Glutamatergic neuron (in vitro differentiated cells): Measurements from ENCODE around the gene LAMB4. TPM values are rescaled to one million over a fixed set of nuclear protein-coding genes. Genes with fewer than 3 reads are reported as not detected.

Source experiments
- DNase-seq: peaks from one replicate; pipeline ENCODE4 v3.0.0; 2022
- H3K27ac Mint-ChIP-seq: one replicate; pipeline ENCODE4 v1.8.0; 2020; ENCODE audit warnings: mild to moderate bottlenecking, mixed read lengths, inconsistent platforms; ENCODE audit not compliant: unreplicated experiment
- H3K27me3 Mint-ChIP-seq: one replicate; pipeline ENCODE4 v1.8.0; 2020; ENCODE audit warnings: mild to moderate bottlenecking, moderate library complexity, mixed read lengths, inconsistent platforms; ENCODE audit not compliant: unreplicated experiment
- H3K36me3 Mint-ChIP-seq: one replicate; pipeline ENCODE4 v1.8.0; 2020; ENCODE audit warnings: mild to moderate bottlenecking, mixed read lengths, inconsistent platforms; ENCODE audit not compliant: unreplicated experiment
- H3K4me1 Mint-ChIP-seq: one replicate; pipeline ENCODE4 v1.8.0; 2020; ENCODE audit warnings: mild to moderate bottlenecking, low read depth, mixed read lengths, inconsistent platforms; ENCODE audit not compliant: unreplicated experiment
- H3K4me3 Mint-ChIP-seq: one replicate; pipeline ENCODE4 v1.8.0; 2020; ENCODE audit warnings: mild to moderate bottlenecking, mixed read lengths, inconsistent platforms; ENCODE audit not compliant: unreplicated experiment
- H3K9me3 Mint-ChIP-seq: one replicate; pipeline ENCODE4 v1.8.0; 2020; ENCODE audit warnings: mild to moderate bottlenecking, moderate library complexity, mixed read lengths, inconsistent platforms; ENCODE audit not compliant: unreplicated experiment
- total RNA-seq: library from RNA; stranded (reverse); fragmentation: NEBNext Ultra II Directional; extraction: Animal tissue kit (Norgen Biotek cat#: 25700); gene quantifications from one replicate; pipeline ENCODE4 v1.2.1, GENCODE V29; 2021; ENCODE audit not compliant: unreplicated experiment
- TF ChIP-seq, protein P1 (sequence below): fragments of 200-600 bp; sonication (generic); IDR thresholded peaks from one replicate; pipeline ENCODE4 v1.5.0; 2021; ENCODE audit not compliant: partially characterized antibody, unreplicated experiment

Gene LAMB4
- total RNA-seq, 1 donor from 2014 or later = not detected

DNA sequence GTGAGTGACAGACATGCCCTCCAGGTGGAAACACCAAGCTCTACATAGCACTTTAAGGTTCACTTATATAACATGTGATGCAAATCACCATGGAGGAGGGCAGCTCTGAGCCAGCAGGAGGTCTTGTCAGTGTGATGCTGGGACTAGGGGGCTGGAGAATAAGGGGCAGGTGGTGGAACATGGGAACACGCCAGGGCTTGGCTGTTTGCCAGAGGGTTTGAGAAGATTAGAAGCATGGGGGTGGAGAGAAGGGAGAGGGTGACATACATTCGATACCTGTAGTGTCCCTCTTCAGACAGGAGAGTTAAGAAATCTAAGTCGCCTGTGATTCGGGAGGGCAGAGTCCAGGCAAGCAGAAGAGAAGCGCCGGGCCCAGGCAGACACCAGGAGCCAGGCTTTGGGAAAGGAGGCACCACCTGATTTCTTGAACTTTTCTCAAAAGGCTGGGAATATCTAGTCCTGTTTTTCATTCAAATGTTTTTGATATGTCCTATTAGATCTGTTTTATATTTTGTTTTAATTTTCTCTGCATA lies 16.9 kb upstream of the LAMB4 start:
- Mint-ChIP-seq H3K36me3 (peaks cover 4% of the 10 kb centered on the region), H3K9me3 (peaks cover 2% of the 10 kb centered on the region), H3K4me1 (peaks cover 3% of the 10 kb centered on the region), H3K27me3 (peaks cover 1% of the 10 kb centered on the region), H3K27ac (no peak overlapping the region), H3K4me3 (no peak overlapping the region)
- TF ChIP-seq, protein P1, sequence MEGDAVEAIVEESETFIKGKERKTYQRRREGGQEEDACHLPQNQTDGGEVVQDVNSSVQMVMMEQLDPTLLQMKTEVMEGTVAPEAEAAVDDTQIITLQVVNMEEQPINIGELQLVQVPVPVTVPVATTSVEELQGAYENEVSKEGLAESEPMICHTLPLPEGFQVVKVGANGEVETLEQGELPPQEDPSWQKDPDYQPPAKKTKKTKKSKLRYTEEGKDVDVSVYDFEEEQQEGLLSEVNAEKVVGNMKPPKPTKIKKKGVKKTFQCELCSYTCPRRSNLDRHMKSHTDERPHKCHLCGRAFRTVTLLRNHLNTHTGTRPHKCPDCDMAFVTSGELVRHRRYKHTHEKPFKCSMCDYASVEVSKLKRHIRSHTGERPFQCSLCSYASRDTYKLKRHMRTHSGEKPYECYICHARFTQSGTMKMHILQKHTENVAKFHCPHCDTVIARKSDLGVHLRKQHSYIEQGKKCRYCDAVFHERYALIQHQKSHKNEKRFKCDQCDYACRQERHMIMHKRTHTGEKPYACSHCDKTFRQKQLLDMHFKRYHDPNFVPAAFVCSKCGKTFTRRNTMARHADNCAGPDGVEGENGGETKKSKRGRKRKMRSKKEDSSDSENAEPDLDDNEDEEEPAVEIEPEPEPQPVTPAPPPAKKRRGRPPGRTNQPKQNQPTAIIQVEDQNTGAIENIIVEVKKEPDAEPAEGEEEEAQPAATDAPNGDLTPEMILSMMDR = no peak
- DNase-seq = no peak

DNA sequence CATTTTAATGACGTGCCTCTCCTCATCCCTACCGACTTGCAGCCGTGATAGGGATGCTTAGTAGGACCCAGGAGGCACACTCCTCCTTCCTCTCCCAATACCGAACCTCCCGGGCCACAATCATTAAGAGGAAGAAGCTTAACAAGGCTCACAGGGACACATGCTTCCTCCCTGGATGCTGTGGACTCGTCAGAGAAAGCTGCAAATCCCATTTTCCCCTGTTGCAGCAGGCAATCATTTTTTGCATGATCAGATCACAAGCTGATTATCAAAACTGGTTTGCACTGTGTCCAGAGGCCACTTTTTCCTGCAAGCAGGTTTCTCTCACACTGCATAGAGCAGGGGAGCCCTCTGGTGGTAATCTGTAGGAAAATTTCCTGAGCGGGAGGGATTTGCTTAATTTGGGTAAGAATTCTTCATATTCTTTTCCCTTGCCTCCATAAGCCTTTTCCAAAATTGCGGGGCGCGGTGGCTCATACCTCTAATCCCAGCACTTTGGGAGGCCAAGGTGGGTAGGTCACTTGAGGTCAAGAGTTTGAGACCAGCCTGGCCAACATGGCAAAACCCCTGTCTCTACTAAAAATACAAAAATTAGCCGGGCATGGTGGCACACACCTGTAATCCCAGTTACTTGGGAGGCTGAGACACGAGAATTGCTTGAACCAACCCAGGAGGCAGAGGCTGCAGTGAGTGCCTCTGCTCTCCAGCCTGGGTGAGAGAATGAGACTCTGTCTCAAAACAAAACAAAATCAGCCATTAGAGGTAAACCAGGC lies 16.1 kb upstream of the LAMB4 start:
- H3K36me3 Mint-ChIP-seq = peaks cover 4% of the 10 kb centered on the region
- peaks cover 3% of the 10 kb centered on the region for H3K4me1 Mint-ChIP-seq
- DNase-seq = peak; percentile 58
- peaks cover 1% of the 10 kb centered on the region for H3K27me3 Mint-ChIP-seq
- TF ChIP-seq, protein P1 = peak; percentile 83
- H3K9me3 Mint-ChIP-seq = peaks cover 2% of the 10 kb centered on the region
- H3K27ac Mint-ChIP-seq = no peak overlapping the region
- no peak overlapping the region for H3K4me3 Mint-ChIP-seq

DNA sequence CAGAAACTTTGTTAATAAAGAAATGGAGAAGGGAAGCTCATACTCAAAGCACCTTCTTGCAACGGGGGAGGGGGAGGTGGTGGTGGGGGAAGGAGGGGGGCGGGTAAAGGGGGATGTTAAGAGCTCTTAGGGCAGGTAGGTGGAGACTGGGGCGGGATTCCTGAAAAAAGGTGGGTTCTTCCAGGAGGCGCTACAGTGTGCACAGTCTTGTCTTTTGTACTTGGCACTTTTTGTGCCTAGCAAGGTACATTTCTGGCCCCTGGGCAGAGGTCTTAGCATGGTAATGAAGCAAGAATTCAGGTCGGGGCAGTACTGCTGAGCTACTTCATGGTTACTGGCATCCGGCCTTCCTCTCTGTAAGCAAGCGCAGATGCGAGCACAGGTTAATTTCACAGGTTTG lies 15.2 kb upstream of the LAMB4 start:
- peaks cover 1% of the 10 kb centered on the region for H3K27me3 Mint-ChIP-seq
- H3K27ac Mint-ChIP-seq = no peak overlapping the region
- no peak overlapping the region for H3K4me3 Mint-ChIP-seq
- peaks cover 4% of the 10 kb centered on the region for H3K36me3 Mint-ChIP-seq
- H3K9me3 Mint-ChIP-seq = peaks cover 2% of the 10 kb centered on the region
- TF ChIP-seq, protein P1 = no peak
- peaks cover 3% of the 10 kb centered on the region for H3K4me1 Mint-ChIP-seq
- DNase-seq = no peak

DNA sequence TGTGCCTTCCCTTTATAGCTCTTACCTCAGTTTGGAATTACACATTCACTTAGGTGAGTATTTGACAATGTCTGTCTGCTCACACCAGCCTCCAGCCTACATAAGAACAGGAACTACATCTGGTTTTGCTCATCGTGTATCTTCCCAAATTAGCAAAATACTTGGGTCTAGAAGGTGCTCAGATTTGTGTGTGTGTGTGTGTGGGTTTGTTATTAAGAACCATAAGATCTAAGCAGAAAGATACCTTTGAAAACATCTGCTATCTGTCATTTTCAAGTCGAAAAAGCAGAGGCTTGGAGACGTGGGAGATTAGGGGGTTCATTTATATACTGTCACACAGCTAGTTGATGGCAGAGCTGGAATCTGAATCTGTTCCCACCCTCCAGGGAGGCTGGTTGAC lies 14.8 kb upstream of the LAMB4 start:
- peaks cover 3% of the 10 kb centered on the region for H3K4me1 Mint-ChIP-seq
- TF ChIP-seq, protein P1 = no peak

DNA sequence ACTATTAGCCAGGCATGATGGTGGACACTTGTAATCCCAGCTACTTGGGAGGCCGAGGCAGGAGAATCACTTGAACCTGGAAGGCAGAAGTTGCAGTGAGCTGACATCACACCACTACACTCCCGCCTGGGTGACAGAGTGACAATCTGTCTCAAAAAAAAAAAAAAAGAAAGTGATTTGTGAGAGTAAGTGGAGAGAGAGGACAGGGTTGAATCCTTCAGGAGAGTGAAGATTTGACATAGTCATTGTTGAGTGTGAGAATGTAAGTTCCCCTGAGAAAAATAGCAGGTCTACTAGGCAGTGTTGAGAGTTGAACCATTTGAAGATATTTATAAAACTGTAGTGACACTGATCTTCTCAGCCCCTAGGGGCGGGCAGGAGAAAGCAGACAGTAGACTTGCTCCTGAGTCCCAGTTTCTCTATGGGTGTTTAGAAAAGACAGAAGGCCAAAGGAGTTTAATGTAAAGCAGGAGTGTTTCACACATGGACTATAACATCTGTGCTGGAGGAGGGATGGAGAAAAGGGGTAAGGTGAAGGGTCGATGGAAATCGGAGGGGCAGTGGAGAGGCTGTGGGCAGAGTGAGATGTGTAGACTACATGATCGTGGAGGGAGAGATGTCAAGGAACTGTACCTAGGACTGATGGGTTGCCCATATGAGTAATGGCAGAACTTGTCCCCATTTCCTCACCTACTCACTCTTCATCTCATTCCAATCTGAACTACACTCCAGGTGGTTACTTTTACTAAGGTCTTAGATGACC lies 13.7 kb upstream of the LAMB4 start:
- Mint-ChIP-seq H3K27me3 (peaks cover 1% of the 10 kb centered on the region), H3K27ac (no peak overlapping the region), H3K36me3 (peaks cover 4% of the 10 kb centered on the region), H3K4me3 (no peak overlapping the region), H3K4me1 (peaks cover 3% of the 10 kb centered on the region), H3K9me3 (peaks cover 2% of the 10 kb centered on the region)
- TF ChIP-seq, protein P1 = no peak
- DNase-seq = no peak

More for the DNA sequence above, 14.8 kb upstream of the LAMB4 start:
- DNase-seq = no peak
- no peak overlapping the region for H3K27ac Mint-ChIP-seq
- peaks cover 4% of the 10 kb centered on the region for H3K36me3 Mint-ChIP-seq
- peaks cover 2% of the 10 kb centered on the region for H3K9me3 Mint-ChIP-seq
- H3K27me3 Mint-ChIP-seq = peaks cover 1% of the 10 kb centered on the region
- H3K4me3 Mint-ChIP-seq = no peak overlapping the region
